Transverse colon (tissue), 4 donors: ENCODE measurements around the gene IL17F. TPM values are rescaled to one million over a fixed set of nuclear protein-coding genes. Genes with fewer than 3 reads are reported as not detected.

ENCODE experiments used
- DNase-seq: peaks from one replicate; pipeline ENCODE4 v3.0.0-alpha.2; 2019
- H3K27ac ChIP-seq, 4 donors: fragments of 200-600 bp; sonication (generic); 2 replicates each; pipeline ENCODE4 v1.5.1; 2016 to 2018; ENCODE audit warnings: inconsistent platforms in 4 of 4
- H3K27me3 ChIP-seq: fragments of 200-600 bp; sonication (generic); 2 replicates; pipeline ENCODE4 v1.5.1; 2017; ENCODE audit warnings: inconsistent platforms
- H3K36me3 ChIP-seq, 4 donors: fragments of 200-600 bp; sonication (generic); 2 replicates each; pipeline ENCODE4 v1.5.1; 2017 to 2019; ENCODE audit warnings: inconsistent platforms in 4 of 4
- H3K4me1 ChIP-seq, 4 donors: fragments of 200-600 bp; sonication (generic); 2 replicates each; pipeline ENCODE4 v1.5.1; 2017 to 2020; ENCODE audit warnings: inconsistent platforms in 4 of 4
- H3K4me3 ChIP-seq, 4 donors: fragments of 200-600 bp; sonication (generic); 1 replicate in 1 of 4; 2 replicates in 3 of 4; pipeline versions ENCODE4 v1.5.1 to v1.6.1; 2017 to 2019; ENCODE audit warnings: inconsistent platforms in 4 of 4
- H3K9me3 ChIP-seq, 2 donors: fragments of 200-600 bp; sonication (generic); 2 replicates each; pipeline ENCODE4 v1.5.1; 2017 to 2019; ENCODE audit warnings: inconsistent platforms in 2 of 2
- CTCF ChIP-seq, 5 experiments: fragments of 200-600 bp in 3 of 5; fragments of 450-650 bp in 2 of 5; sonication (generic) in 3 of 5; IDR thresholded peaks; 1 replicate in 2 of 5; 2 replicates in 3 of 5; pipeline ENCODE4 v1.5.1; 2016 to 2017; ENCODE audit warnings: antibody characterized with exemption in 5 of 5, inconsistent platforms in 3 of 5, mild to moderate bottlenecking in 2 of 5, moderate library complexity in 1 of 5
- EP300 ChIP-seq: sonication (generic); formaldehyde crosslinking; IDR thresholded peaks from one replicate; pipeline ENCODE4 v1.6.1; 2017; ENCODE audit warnings: antibody characterized with exemption, low read depth
- POLR2A ChIP-seq: fragments of 450-650 bp; IDR thresholded peaks from one replicate; pipeline ENCODE4 v1.6.1; 2016; ENCODE audit warnings: antibody characterized with exemption, mild to moderate bottlenecking, moderate library complexity
- POLR2AphosphoS5 ChIP-seq, 3 donors: sonication (generic); formaldehyde crosslinking; IDR thresholded peaks; one replicate each; pipeline ENCODE4 v1.6.1; 2016; ENCODE audit warnings: antibody characterized with exemption in 3 of 3
- WGBS, 2 donors: methylation state at CpG; one replicate each; pipeline ENCODE4 v1.1.5; 2018; ENCODE audit warnings: low coverage in 1 of 2; 5-methylcytosine and 5-hydroxymethylcytosine counted together
- in situ Hi-C, 4 donors: fragments of 200-750 bp; cut with MboI; loops; one replicate each; pipeline versions ENCODE4 v1.15.0 to v1.15.1; 2017; ENCODE audit warnings: low sequenced_read_pairs in 3 of 4, low pct_ligation_motif_present in 1 of 4, low pct_unique_long_range_greater_than_20kb in 1 of 4
- intact Hi-C: fragments of 100-400 bp; cut with DNase I; formaldehyde crosslinking; loops from one replicate; pipeline ENCODE4 v1.15.1; 2023; ENCODE audit warnings: low total_unique reads
- total RNA-seq, 4 donors: library from RNA; depleted of rRNA; stranded (reverse); fragments of >200 nt; gene quantifications; one replicate each; pipeline ENCODE4 v1.1.0, GENCODE V29; 2016

Gene IL17F
- total RNA-seq, 4 donors from 2014 or later, result not detected

GRCh38 chr6:52255434-52255833 lies 11.1 kb upstream of the IL17F start:
- no peaks in the 10 kb centered on the region for H3K9me3 ChIP-seq
- H3K27me3 ChIP-seq, result peaks cover 32% of the 10 kb centered on the region
- WGBS, 2 donors, result 93 to 100% methylated on average over 2 of the region's 2 CpGs
- intact Hi-C loops (no loop called here), in situ Hi-C loops (loop anchor here in 2 of 4 donors (25.0 kb wide), 2 partner anchors 93 to 407 kb away; partner anchors contain the start of gene TMEM14A (in 1 of the 2))
- TF ChIP-seq POLR2AphosphoS5 (IDR thresholded peaks at IDR 0.05) (no peak), EP300 (no peak), POLR2A (no peak), CTCF (IDR thresholded peaks at IDR 0.05) (no peak)
- DNase-seq, result no peak
- no peaks in the 10 kb centered on the region for H3K36me3 ChIP-seq
- no peak overlapping the region for H3K4me3 ChIP-seq
- H3K4me1 ChIP-seq, result no peaks in the 10 kb centered on the region
- H3K27ac ChIP-seq, result no peak overlapping the region

- 94 to 96% methylated on average over 8 of the region's 8 CpGs for WGBS, 2 donors
- DNase-seq, result no peak
- in situ Hi-C loops (loop anchor here in 2 of 4 donors (25.0 kb wide), 2 partner anchors 93 to 407 kb away; partner anchors contain the start of gene TMEM14A (in 1 of the 2)), intact Hi-C loops (no loop called here)
- H3K4me1 ChIP-seq, result no peaks in the 10 kb centered on the region
- H3K4me3 ChIP-seq, result no peak overlapping the region
- H3K36me3 ChIP-seq, result no peaks in the 10 kb centered on the region
- TF ChIP-seq EP300, result no peak
- TF ChIP-seq POLR2A, result no peak
- no peak for TF ChIP-seq POLR2AphosphoS5 (IDR thresholded peaks at IDR 0.05)
- no peak for TF ChIP-seq CTCF (IDR thresholded peaks at IDR 0.05)
- H3K27ac ChIP-seq, result no peak overlapping the region
- peaks cover 32% of the 10 kb centered on the region for H3K27me3 ChIP-seq
- no peaks in the 10 kb centered on the region for H3K9me3 ChIP-seq
Measured at GRCh38 chr6:52254731-52255378, 10.6 kb upstream of the IL17F start.

GRCh38 chr6:52253494-52253893 lies 9.2 kb upstream of the IL17F start:
- no peaks in the 10 kb centered on the region for H3K4me1 ChIP-seq
- no peaks in the 10 kb centered on the region for H3K9me3 ChIP-seq
- peaks cover 32% of the 10 kb centered on the region for H3K27me3 ChIP-seq
- H3K27ac ChIP-seq, result no peak overlapping the region
- intact Hi-C loops (no loop called here), in situ Hi-C loops (loop anchor here in 2 of 4 donors (25.0 kb wide), 2 partner anchors 91 to 409 kb away; partner anchors contain the start of gene TMEM14A (in 1 of the 2))
- H3K4me3 ChIP-seq, result no peak overlapping the region
- no peak for TF ChIP-seq EP300
- no peak for TF ChIP-seq POLR2A
- no peak for TF ChIP-seq POLR2AphosphoS5 (IDR thresholded peaks at IDR 0.05)
- no peak for TF ChIP-seq CTCF (IDR thresholded peaks at IDR 0.05)
- H3K36me3 ChIP-seq, result no peaks in the 10 kb centered on the region
- 44 to 50% methylated on average over 4 to 9 of the region's 9 CpGs for WGBS, 2 donors
- DNase-seq, result no peak

- no peaks in the 10 kb centered on the region for H3K4me1 ChIP-seq
- TF ChIP-seq POLR2AphosphoS5 (IDR thresholded peaks at IDR 0.05) (no peak), EP300 (no peak), CTCF (IDR thresholded peaks at IDR 0.05) (no peak), POLR2A (no peak)
- H3K27me3 ChIP-seq, result peaks cover 32% of the 10 kb centered on the region
- no peak overlapping the region for H3K27ac ChIP-seq
- intact Hi-C loops, result no loop called here
- no peak overlapping the region for H3K4me3 ChIP-seq
- H3K36me3 ChIP-seq, result no peaks in the 10 kb centered on the region
- no peaks in the 10 kb centered on the region for H3K9me3 ChIP-seq
- no peak for DNase-seq
- in situ Hi-C loops, result loop anchor here in 2 of 4 donors (25.0 kb wide), 2 partner anchors 89 to 411 kb away; partner anchors contain the start of gene TMEM14A (in 1 of the 2)
Measured at GRCh38 chr6:52251113-52251512, 6.8 kb upstream of the IL17F start.
